ENCODE results near the gene EYA4. TPM values are rescaled to one million over a fixed set of nuclear protein-coding genes. Genes with fewer than 3 reads are reported as not detected.

The EYA4 gene
- total and polyA plus RNA-seq, 4 experiments from 2014 or later: not detected

GRCh38 chr6:133399426-133399825 is 158.3 kb downstream of the EYA4 start:
- H3K27ac ChIP-seq (ENCODE audit: low read depth, low read length): no peak overlapping the region
- H3K4me3 ChIP-seq (ENCODE audit: low read length in 2 of 2): no peak overlapping the region
- no peaks in the 10 kb centered on the region for H3K36me3 ChIP-seq (ENCODE audit: insufficient read depth, low read length)
- Mint-ChIP-seq H3K36me3 (no peaks in the 10 kb centered on the region), H3K4me3 (no peak overlapping the region), H3K4me1 (no peaks in the 10 kb centered on the region), H3K9me3 (peaks cover 0 to 8% (median 0%) of the 10 kb centered on the region in 8 donors), H3K27me3 (peaks cover 0 to 2% of the 10 kb centered on the region in 2 donors), H3K27ac (no peak overlapping the region)
- no peak for DNase-seq
- H3K27me3 ChIP-seq (ENCODE audit: insufficient read depth, low read length): no peaks in the 10 kb centered on the region
- intact Hi-C loops (cut with micrococcal nuclease): no loop called here
- ChIA-PET CTCF (ENCODE audit: partially characterized antibody) (no interaction called here), POLR2A (ENCODE audit: partially characterized antibody) (no interaction called here)
- no peaks in the 10 kb centered on the region for H3K4me1 ChIP-seq (ENCODE audit: insufficient read depth, low read length)
- peaks cover 0 to 3% of the 10 kb centered on the region in 2 donors for H3K9me3 ChIP-seq (ENCODE audit: control insufficient read depth in 1 of 2, low read length in 2 of 2)

DNA sequence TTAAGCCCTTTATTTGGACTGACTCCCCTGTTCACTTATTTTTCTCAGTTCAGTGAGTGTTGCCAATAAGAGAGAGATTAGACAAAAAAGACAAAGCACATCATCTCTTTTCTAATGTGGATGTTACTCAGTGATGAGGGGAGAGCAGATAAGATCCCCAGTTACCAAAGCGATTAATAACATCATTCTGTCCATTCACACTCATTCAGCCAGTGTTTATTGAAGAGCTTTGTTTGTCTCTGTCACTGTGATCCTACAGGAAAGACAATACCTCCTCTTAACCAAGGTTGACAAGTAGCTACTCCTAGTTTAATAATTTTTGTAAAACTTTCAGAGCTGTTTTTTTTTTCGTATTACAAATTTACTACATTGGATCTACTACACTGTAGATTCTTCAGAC is 163.0 kb downstream of the EYA4 start:
- DNase-seq: no peak
- Mint-ChIP-seq H3K4me1 (no peaks in the 10 kb centered on the region), H3K9me3 (peaks cover 0 to 8% (median 0%) of the 10 kb centered on the region in 8 donors), H3K27me3 (no peaks in the 10 kb centered on the region), H3K36me3 (no peaks in the 10 kb centered on the region), H3K27ac (no peak overlapping the region), H3K4me3 (no peak overlapping the region)
- ChIA-PET POLR2A (ENCODE audit: partially characterized antibody) (no interaction called here), CTCF (ENCODE audit: partially characterized antibody) (no interaction called here)
- Histone ChIP-seq H3K27me3 (ENCODE audit: insufficient read depth, low read length) (no peaks in the 10 kb centered on the region), H3K27ac (ENCODE audit: low read depth, low read length) (no peak overlapping the region), H3K9me3 (ENCODE audit: control insufficient read depth in 1 of 2, low read length in 2 of 2) (no peaks in the 10 kb centered on the region), H3K36me3 (ENCODE audit: insufficient read depth, low read length) (no peaks in the 10 kb centered on the region), H3K4me3 (ENCODE audit: low read length in 2 of 2) (no peak overlapping the region), H3K4me1 (ENCODE audit: insufficient read depth, low read length) (no peaks in the 10 kb centered on the region)
- intact Hi-C loops (cut with micrococcal nuclease): no loop called here

DNA sequence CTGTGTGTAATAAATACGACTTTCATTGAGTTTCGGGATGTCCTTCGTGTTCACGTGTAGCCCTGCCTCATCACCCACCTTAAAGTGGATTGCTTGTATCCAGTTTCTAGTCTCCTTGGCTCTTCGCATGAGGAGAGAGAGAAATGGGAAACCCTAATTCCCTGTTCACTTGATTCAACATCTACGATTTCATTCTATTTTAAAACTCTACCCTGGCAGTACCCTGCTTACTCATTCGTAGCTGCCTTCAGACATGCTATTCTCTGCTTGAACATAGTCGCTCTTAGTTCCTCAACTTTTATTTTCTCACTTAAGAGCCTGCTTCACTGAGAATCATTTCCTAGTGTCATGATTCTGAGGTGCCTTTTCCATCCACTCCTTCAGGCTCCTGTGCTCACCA is 163.6 kb downstream of the EYA4 start:
- no peak overlapping the region for H3K27ac ChIP-seq (ENCODE audit: low read depth, low read length)
- H3K36me3 ChIP-seq (ENCODE audit: insufficient read depth, low read length): no peaks in the 10 kb centered on the region
- ChIA-PET POLR2A (ENCODE audit: partially characterized antibody) (no interaction called here), CTCF (ENCODE audit: partially characterized antibody) (no interaction called here)
- H3K27me3 ChIP-seq (ENCODE audit: insufficient read depth, low read length): no peaks in the 10 kb centered on the region
- H3K4me1 Mint-ChIP-seq: no peaks in the 10 kb centered on the region
- no peaks in the 10 kb centered on the region for H3K36me3 Mint-ChIP-seq
- no peaks in the 10 kb centered on the region for H3K9me3 ChIP-seq (ENCODE audit: control insufficient read depth in 1 of 2, low read length in 2 of 2)
- no peaks in the 10 kb centered on the region for H3K4me1 ChIP-seq (ENCODE audit: insufficient read depth, low read length)
- no peak overlapping the region for H3K4me3 ChIP-seq (ENCODE audit: low read length in 2 of 2)
- no peak overlapping the region for H3K27ac Mint-ChIP-seq
- H3K9me3 Mint-ChIP-seq: peaks cover 0 to 8% (median 0%) of the 10 kb centered on the region in 8 donors
- no peaks in the 10 kb centered on the region for H3K27me3 Mint-ChIP-seq
- intact Hi-C loops (cut with micrococcal nuclease): no loop called here
- no peak overlapping the region for H3K4me3 Mint-ChIP-seq
- DNase-seq: no peak

GRCh38 chr6:133407320-133408100 is 166.4 kb downstream of the EYA4 start:
- DNase-seq: no peak
- no peaks in the 10 kb centered on the region for H3K4me1 Mint-ChIP-seq
- intact Hi-C loops (cut with micrococcal nuclease): no loop called here
- no peaks in the 10 kb centered on the region for H3K36me3 ChIP-seq (ENCODE audit: insufficient read depth, low read length)
- ChIA-PET CTCF (ENCODE audit: partially characterized antibody) (no interaction called here), POLR2A (ENCODE audit: partially characterized antibody) (no interaction called here)
- no peak overlapping the region for H3K4me3 ChIP-seq (ENCODE audit: low read length in 2 of 2)
- H3K27ac Mint-ChIP-seq: no peak overlapping the region
- no peaks in the 10 kb centered on the region for H3K4me1 ChIP-seq (ENCODE audit: insufficient read depth, low read length)
- no peaks in the 10 kb centered on the region for H3K36me3 Mint-ChIP-seq
- H3K9me3 Mint-ChIP-seq: peaks cover 0 to 4% (median 0%) of the 10 kb centered on the region in 8 donors
- no peak overlapping the region for H3K27ac ChIP-seq (ENCODE audit: low read depth, low read length)
- no peaks in the 10 kb centered on the region for H3K27me3 Mint-ChIP-seq
- H3K9me3 ChIP-seq (ENCODE audit: control insufficient read depth in 1 of 2, low read length in 2 of 2): no peaks in the 10 kb centered on the region
- no peak overlapping the region for H3K4me3 Mint-ChIP-seq
- H3K27me3 ChIP-seq (ENCODE audit: insufficient read depth, low read length): no peaks in the 10 kb centered on the region

DNA sequence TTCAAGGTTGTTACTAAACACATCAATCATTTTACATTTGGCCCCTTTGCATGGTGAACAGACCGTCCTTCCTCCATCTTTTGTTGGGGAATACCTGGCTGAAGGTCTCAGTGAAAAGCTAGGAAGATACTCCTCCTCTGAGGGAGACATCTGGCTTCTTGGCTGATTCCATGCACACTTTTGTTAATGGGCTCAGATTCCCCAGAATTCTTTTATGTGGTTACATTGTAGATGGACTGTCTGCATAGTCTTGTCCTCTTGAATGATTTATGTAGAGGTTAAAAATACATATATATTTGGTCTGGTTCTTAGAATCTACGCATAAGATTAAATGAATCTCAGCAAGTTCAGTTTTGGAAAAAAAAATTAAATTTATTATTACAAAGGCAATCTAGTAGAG is 167.0 kb downstream of the EYA4 start:
- ChIA-PET CTCF (ENCODE audit: partially characterized antibody) (no interaction called here), POLR2A (ENCODE audit: partially characterized antibody) (no interaction called here)
- H3K27me3 ChIP-seq (ENCODE audit: insufficient read depth, low read length): no peaks in the 10 kb centered on the region
- H3K27ac ChIP-seq (ENCODE audit: low read depth, low read length): no peak overlapping the region
- no peaks in the 10 kb centered on the region for H3K36me3 ChIP-seq (ENCODE audit: insufficient read depth, low read length)
- DNase-seq: no peak
- no peak overlapping the region for H3K27ac Mint-ChIP-seq
- H3K9me3 Mint-ChIP-seq: peaks cover 0 to 4% (median 0%) of the 10 kb centered on the region in 8 donors
- H3K4me3 ChIP-seq (ENCODE audit: low read length in 2 of 2): no peak overlapping the region
- H3K27me3 Mint-ChIP-seq: no peaks in the 10 kb centered on the region
- H3K4me1 Mint-ChIP-seq: no peaks in the 10 kb centered on the region
- no peaks in the 10 kb centered on the region for H3K4me1 ChIP-seq (ENCODE audit: insufficient read depth, low read length)
- intact Hi-C loops (cut with micrococcal nuclease): no loop called here
- H3K9me3 ChIP-seq (ENCODE audit: control insufficient read depth in 1 of 2, low read length in 2 of 2): no peaks in the 10 kb centered on the region
- no peaks in the 10 kb centered on the region for H3K36me3 Mint-ChIP-seq
- H3K4me3 Mint-ChIP-seq: no peak overlapping the region

DNA sequence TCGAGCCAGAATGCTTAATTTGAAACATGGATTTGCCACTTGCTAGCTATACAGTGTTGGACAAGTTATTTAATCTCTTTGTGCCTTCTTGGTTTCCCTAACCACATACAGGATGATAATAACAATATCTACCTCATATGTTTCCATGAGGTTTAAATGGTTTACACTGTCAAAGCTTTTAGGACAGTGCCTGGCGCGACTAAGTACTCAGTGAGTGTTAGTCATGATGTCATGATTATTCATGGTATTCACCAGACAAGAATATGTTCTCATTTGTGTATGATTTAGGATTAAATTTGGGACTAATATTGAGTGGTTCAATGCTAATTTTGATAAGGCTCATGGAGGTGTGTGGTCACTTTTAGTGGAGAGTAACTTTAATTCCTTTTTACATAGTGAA is 167.4 kb downstream of the EYA4 start:
- H3K4me1 Mint-ChIP-seq: no peaks in the 10 kb centered on the region
- Histone ChIP-seq H3K27me3 (ENCODE audit: insufficient read depth, low read length) (no peaks in the 10 kb centered on the region), H3K4me3 (ENCODE audit: low read length in 2 of 2) (no peak overlapping the region), H3K27ac (ENCODE audit: low read depth, low read length) (no peak overlapping the region), H3K4me1 (ENCODE audit: insufficient read depth, low read length) (no peaks in the 10 kb centered on the region), H3K36me3 (ENCODE audit: insufficient read depth, low read length) (no peaks in the 10 kb centered on the region), H3K9me3 (ENCODE audit: control insufficient read depth in 1 of 2, low read length in 2 of 2) (no peaks in the 10 kb centered on the region)
- POLR2A ChIA-PET (ENCODE audit: partially characterized antibody): no interaction called here
- no peak overlapping the region for H3K27ac Mint-ChIP-seq
- CTCF ChIA-PET (ENCODE audit: partially characterized antibody): no interaction called here
- no peak overlapping the region for H3K4me3 Mint-ChIP-seq
- H3K36me3 Mint-ChIP-seq: no peaks in the 10 kb centered on the region
- DNase-seq: no peak
- no peaks in the 10 kb centered on the region for H3K27me3 Mint-ChIP-seq
- intact Hi-C loops (cut with micrococcal nuclease): no loop called here
- H3K9me3 Mint-ChIP-seq: peaks cover 0 to 4% (median 0%) of the 10 kb centered on the region in 8 donors

DNA sequence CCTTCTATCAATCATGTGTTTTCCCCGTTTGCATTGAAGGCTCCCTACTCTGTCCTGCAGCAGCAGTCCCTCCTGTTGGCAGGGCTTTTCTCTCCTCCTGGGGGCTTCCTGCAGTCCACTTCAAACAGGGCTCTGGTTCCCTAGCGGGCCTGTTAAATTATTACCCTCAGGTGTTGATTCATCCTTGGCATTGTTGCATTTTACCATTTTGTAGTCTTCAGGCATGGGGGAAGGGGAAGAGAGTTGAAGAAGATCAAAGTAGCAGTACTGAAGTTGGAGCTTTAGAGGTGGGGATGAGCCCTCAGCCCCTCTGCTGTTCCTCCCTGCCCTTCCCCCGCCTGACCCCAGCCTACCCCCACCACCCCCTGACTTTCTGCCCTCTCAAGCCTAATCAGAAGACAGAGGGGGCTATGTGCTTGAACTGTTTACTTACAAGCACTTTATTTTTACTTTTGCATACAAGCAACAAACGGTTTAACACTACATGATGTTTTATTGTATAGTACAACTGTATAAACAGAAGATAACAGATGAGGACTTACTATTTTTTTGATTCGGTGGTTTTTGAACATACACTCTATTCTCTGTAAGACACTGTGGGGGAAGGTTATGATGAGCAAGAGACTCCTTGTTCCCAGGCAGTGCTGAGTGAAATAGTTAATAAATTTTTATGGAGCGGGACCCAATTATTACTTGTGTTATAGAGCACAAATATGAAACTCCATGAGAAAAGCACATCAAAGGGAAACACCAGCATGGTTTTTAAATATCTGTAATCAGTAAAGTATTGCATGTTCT is 169.7 kb downstream of the EYA4 start:
- Histone ChIP-seq H3K4me3 (ENCODE audit: low read length in 2 of 2) (no peak overlapping the region), H3K27me3 (ENCODE audit: insufficient read depth, low read length) (no peaks in the 10 kb centered on the region), H3K36me3 (ENCODE audit: insufficient read depth, low read length) (no peaks in the 10 kb centered on the region), H3K27ac (ENCODE audit: low read depth, low read length) (no peak overlapping the region), H3K4me1 (ENCODE audit: insufficient read depth, low read length) (no peaks in the 10 kb centered on the region), H3K9me3 (ENCODE audit: control insufficient read depth in 1 of 2, low read length in 2 of 2) (no peaks in the 10 kb centered on the region)
- no peak overlapping the region for H3K27ac Mint-ChIP-seq
- H3K36me3 Mint-ChIP-seq: no peaks in the 10 kb centered on the region
- H3K4me3 Mint-ChIP-seq: no peak overlapping the region
- DNase-seq: no peak
- intact Hi-C loops (cut with micrococcal nuclease): no loop called here
- ChIA-PET CTCF (ENCODE audit: partially characterized antibody) (no interaction called here), POLR2A (ENCODE audit: partially characterized antibody) (no interaction called here)
- no peaks in the 10 kb centered on the region for H3K4me1 Mint-ChIP-seq
- no peaks in the 10 kb centered on the region for H3K9me3 Mint-ChIP-seq
- no peaks in the 10 kb centered on the region for H3K27me3 Mint-ChIP-seq
